HTR-8/SVneo (cell line): ENCODE measurements around the gene VAV2.

Source experiments
- DNase-seq: peaks from one replicate; pipeline ENCODE4 v3.0.0; 2011; ENCODE audit warnings: low spot score, mixed read lengths; ENCODE audit not compliant: insufficient read length
- FAIRE-seq: peaks from 2 replicates; lab custom pipeline; 2011; peaks lifted over from hg19 to GRCh38; lab: Jason Lieb, UNC

VAV2 gene

GRCh38 chr9:133739408-133740280 lies 252.5 kb downstream of the VAV2 start:
- DNase-seq: no peak
- FAIRE-seq: no peak

GRCh38 chr9:133738640-133739225 lies 253.4 kb downstream of the VAV2 start:
- FAIRE-seq (no peak), DNase-seq (no peak)

DNA sequence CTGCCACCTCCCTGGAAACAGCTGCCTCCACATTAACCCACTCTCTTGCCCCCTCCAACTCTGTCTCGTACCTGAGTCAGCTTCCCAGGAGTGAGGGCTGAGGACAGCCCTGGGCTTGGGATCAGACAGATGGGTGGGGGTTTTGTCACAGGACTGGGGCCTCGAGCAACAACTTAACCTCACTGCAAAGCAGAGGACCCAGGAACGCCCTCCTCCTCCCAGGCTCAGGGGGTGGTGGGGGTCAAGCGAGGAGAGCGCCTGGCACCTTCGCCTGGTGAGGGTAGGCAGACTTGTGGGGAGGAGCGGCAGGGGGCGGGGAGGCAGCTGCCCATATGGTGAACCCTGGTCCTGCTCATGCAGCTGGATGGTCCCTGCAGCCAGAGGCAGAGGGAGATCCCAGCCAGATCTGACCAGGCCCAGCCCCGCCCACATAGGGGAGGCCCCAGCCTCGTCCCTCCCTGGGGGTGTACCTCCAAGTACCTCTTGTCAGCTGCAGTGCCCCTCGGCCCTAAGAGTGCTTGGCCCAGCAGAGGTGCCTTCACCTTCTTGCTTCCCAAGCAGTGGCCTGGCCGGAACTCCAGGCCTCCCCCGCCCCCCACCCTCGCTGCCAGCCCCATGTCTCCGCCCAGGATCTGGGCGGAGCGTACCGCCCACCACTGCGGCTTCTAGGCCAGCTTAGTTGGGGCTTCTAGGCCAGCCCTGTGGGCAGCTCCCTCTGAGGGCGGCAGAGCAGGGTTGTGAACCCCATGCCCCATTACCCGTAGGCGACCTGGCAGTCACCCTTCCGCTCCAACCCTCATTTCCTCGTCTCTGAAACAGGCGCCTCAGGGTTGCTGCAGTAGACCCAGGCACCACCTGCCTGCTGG lies 254.1 kb downstream of the VAV2 start, which contains the start of gene SARDH:
Gene SARDH, minus strand, starts transcription at position 579 of the 866 bp plus-strand sequence. CDS start 4,179 bp downstream, outside the sequence.
- no peak for FAIRE-seq
- DNase-seq: peak; percentile 29

DNA sequence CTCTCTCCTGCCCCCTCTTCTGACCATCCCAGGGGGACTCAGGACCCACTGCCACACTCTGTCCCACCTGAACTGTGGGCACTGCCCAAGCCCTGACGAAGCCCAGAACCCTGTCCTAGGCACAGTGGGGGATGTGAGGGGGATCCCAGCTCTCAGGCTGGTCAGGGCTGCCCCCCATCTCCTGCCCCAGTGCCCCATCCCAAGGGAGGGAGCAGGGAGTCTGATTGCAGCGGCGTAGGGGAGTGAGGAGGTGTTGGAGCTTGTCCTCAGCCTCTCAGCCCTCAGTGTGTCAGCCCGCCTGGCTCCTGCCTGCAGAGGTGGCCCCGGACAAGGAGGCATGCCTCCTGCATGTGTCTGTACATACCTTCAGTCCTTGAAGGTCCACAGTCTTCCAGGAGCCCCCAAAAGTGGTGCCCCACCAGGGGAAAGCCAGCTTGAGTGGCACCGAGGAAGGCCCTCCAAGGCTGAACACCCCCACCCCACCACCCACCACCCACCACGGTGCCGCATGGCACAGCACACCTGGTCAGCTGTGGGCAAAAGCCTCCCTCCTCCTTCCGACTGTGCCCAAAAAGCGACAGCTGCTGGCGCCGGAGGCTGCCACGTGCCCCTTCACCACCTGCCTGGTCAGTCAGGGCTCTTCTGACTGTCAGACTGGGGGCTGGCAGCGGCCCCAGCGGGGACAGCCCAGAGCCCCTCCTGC lies 254.9 kb downstream of the VAV2 start:
- DNase-seq (no peak), FAIRE-seq (no peak)

GRCh38 chr9:133735931-133736330 lies 256.2 kb downstream of the VAV2 start:
- FAIRE-seq: no peak
- DNase-seq: no peak

- DNase-seq: no peak
- no peak for FAIRE-seq
Observed at GRCh38 chr9:133735415-133735775, 256.7 kb downstream of the VAV2 start.

- DNase-seq (no peak), FAIRE-seq (no peak)
Observed at GRCh38 chr9:133734590-133735414, 257.3 kb downstream of the VAV2 start.

DNA sequence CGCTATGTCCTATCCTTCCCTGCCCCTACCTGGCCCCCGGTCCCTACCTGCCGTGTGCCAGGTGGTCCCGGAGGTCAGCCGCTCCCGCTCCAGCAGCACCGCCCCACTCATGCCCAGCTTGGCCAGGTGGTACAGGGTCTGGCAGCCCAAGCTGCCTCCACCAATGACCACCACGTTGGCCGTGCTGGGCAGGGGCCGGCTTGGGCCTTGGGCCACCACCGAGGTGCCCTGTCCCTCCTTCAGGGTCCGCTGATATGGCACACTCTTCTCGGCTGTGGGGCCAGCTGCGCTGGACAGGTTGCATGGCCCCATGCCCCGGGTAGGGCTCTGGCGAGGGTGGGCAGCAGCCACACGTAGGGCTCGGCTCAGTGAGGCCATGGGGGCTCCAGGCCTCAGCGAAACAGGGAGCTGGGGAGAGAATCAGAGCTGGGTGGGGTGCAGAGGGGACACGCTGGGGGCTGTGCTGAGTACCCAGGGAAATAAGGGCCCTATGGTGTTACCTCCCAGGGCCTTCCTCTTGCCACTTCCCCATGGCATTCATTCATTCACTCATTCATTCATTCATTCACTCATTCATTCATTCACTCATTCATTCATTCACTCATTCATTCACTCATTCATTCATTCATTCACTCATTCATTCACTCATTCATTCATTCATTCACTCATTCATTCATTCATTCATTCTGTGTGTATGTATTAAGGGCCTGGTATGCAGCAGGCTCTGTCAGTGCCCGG lies 258.2 kb downstream of the VAV2 start:
- no peak for DNase-seq

DNA sequence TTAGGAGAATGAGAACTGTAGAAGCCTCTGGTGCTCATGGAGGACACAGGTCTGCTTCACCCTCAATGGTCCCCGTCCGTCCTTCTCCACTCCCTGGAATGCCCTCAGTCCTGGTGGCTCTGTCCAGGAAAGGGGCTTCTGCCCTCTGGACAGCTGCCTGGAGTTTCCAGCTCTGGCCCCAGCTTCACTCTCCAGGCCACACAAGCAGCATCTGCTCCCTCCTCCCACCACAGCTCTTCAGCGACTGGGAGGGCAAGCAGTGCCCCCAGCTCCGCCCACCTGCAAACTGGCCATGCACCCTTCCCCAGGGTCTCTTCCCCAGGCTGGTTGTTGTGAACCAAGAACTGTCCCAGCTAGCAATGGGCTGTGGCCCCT lies 258.7 kb downstream of the VAV2 start:
- no peak for DNase-seq
- no peak for FAIRE-seq

More for the DNA sequence above, 258.2 kb downstream of the VAV2 start:
- FAIRE-seq: no peak

- FAIRE-seq (no peak), DNase-seq (no peak)
Observed at GRCh38 chr9:133732639-133733408, 259.3 kb downstream of the VAV2 start.

GRCh38 chr9:133731876-133732638 lies 260.1 kb downstream of the VAV2 start:
- DNase-seq: peak; percentile 52

GRCh38 chr9:133730994-133731715 lies 261.0 kb downstream of the VAV2 start:
- DNase-seq (no peak), FAIRE-seq (no peak)

More at GRCh38 chr9:133731876-133732638, 260.1 kb downstream of the VAV2 start:
- no peak for FAIRE-seq

GRCh38 chr9:133729617-133730281 lies 262.4 kb downstream of the VAV2 start:
- FAIRE-seq: no peak
- DNase-seq: no peak

- FAIRE-seq (no peak), DNase-seq (no peak)
Observed at GRCh38 chr9:133728856-133729616, 263.1 kb downstream of the VAV2 start.

GRCh38 chr9:133727876-133728441 lies 264.2 kb downstream of the VAV2 start:
- FAIRE-seq (no peak), DNase-seq (no peak)
